H9 (cell line): ENCODE data around the gene KLF11. TPM values are rescaled to one million over a fixed set of nuclear protein-coding genes. Genes with fewer than 3 reads are reported as not detected.

Experiments used
- DNase-seq: peaks from one replicate; pipeline ENCODE4 v3.0.0-alpha.2; 2017
- H2AFZ ChIP-seq: one replicate; pipeline ENCODE4 v1.6.1; 2013; ENCODE audit warnings: mild to moderate bottlenecking, low read length, control low read depth, moderate library complexity
- H2AK5ac ChIP-seq: 2 replicates; pipeline ENCODE4 v1.6.1; 2013; ENCODE audit warnings: low read length, control low read depth, mixed read lengths; ENCODE audit not compliant: insufficient read length
- H2BK120ac ChIP-seq: one replicate; pipeline ENCODE4 v1.6.1; 2013; ENCODE audit warnings: low read depth, mild to moderate bottlenecking, low read length, control low read depth, inconsistent platforms; ENCODE audit not compliant: poor library complexity, severe bottlenecking
- H2BK12ac ChIP-seq: 2 replicates; pipeline ENCODE4 v1.6.1; 2013; ENCODE audit warnings: low read length, control low read depth, mixed read lengths, low read depth; ENCODE audit not compliant: insufficient read length
- H2BK15ac ChIP-seq: 2 replicates; pipeline ENCODE4 v1.6.1; 2013; ENCODE audit warnings: low read depth, low read length, control low read depth
- H2BK20ac ChIP-seq: one replicate; pipeline ENCODE4 v1.6.1; 2013; ENCODE audit warnings: low read depth, mild to moderate bottlenecking, low read length, control low read depth, inconsistent platforms; ENCODE audit not compliant: poor library complexity, severe bottlenecking
- H2BK5ac ChIP-seq: 2 replicates; pipeline ENCODE4 v1.6.1; 2013; ENCODE audit warnings: low read length, control low read depth, mixed read lengths; ENCODE audit not compliant: insufficient read length
- H3K14ac ChIP-seq: 2 replicates; pipeline ENCODE4 v1.6.1; 2013; ENCODE audit warnings: low read length, control low read depth; ENCODE audit not compliant: insufficient read depth
- H3K18ac ChIP-seq: 2 replicates; pipeline ENCODE4 v1.6.1; 2013; ENCODE audit warnings: low read depth, mild to moderate bottlenecking, mixed read lengths, low read length, control low read depth; ENCODE audit not compliant: insufficient read length
- H3K23ac ChIP-seq: 2 replicates; pipeline ENCODE4 v1.6.1; 2013; ENCODE audit warnings: low read length, control low read depth, mixed read lengths, low read depth; ENCODE audit not compliant: insufficient read length
- H3K23me2 ChIP-seq: 2 replicates; pipeline ENCODE4 v1.6.1; 2013; ENCODE audit warnings: low read depth, mild to moderate bottlenecking, mixed read lengths, low read length, control low read depth; ENCODE audit not compliant: insufficient read length, poor library complexity, severe bottlenecking
- H3K27ac ChIP-seq: 2 replicates; pipeline ENCODE4 v1.5.1; 2013; ENCODE audit warnings: low read length, control low read depth, mixed read lengths, low read depth; ENCODE audit not compliant: insufficient read length
- H3K27me3 ChIP-seq: 2 replicates; pipeline ENCODE4 v1.6.1; 2013; ENCODE audit warnings: low read length, control low read depth, inconsistent platforms; ENCODE audit not compliant: insufficient read depth
- H3K4ac ChIP-seq: 2 replicates; pipeline ENCODE4 v1.6.1; 2013; ENCODE audit warnings: low read depth, mild to moderate bottlenecking, control low read depth, inconsistent platforms, low read length, moderate library complexity
- H3K4me1 ChIP-seq: 2 replicates; pipeline ENCODE4 v1.6.1; 2013; ENCODE audit warnings: low read length, control low read depth, inconsistent platforms; ENCODE audit not compliant: insufficient read depth
- H3K4me2 ChIP-seq: 2 replicates; pipeline ENCODE4 v1.6.1; 2013; ENCODE audit warnings: low read length, control low read depth, mixed read lengths; ENCODE audit not compliant: insufficient read length, insufficient read depth
- H3K56ac ChIP-seq: 2 replicates; pipeline ENCODE4 v1.6.1; 2013; ENCODE audit warnings: low read depth, mild to moderate bottlenecking, mixed read lengths, low read length, control low read depth; ENCODE audit not compliant: insufficient read length
- H3K79me1 ChIP-seq: 2 replicates; pipeline ENCODE4 v1.6.1; 2013; ENCODE audit warnings: low read depth, mild to moderate bottlenecking, moderate library complexity, low read length, control low read depth, inconsistent platforms; ENCODE audit not compliant: insufficient read depth, poor library complexity, severe bottlenecking
- H3K79me2 ChIP-seq: 2 replicates; pipeline ENCODE4 v1.6.1; 2013; ENCODE audit warnings: low read length, control low read depth, inconsistent platforms; ENCODE audit not compliant: insufficient read depth
- H3K9ac ChIP-seq: 2 replicates; pipeline ENCODE4 v1.6.1; 2013; ENCODE audit warnings: low read length, control low read depth, mixed read lengths; ENCODE audit not compliant: insufficient read length; ENCODE audit errors: extremely low read depth
- H3K9me3 ChIP-seq: one replicate; pipeline ENCODE4 v1.6.1; 2013; ENCODE audit warnings: low read depth, low read length, inconsistent platforms; ENCODE audit not compliant: control insufficient read depth
- H3T11ph ChIP-seq: one replicate; pipeline ENCODE4 v1.6.1; 2013; ENCODE audit warnings: mild to moderate bottlenecking, low read length, control low read depth, inconsistent platforms
- H4K20me1 ChIP-seq: one replicate; pipeline ENCODE4 v1.6.1; 2013; ENCODE audit not compliant: control insufficient read depth, insufficient read length, insufficient read depth
- H4K5ac ChIP-seq: 2 replicates; pipeline ENCODE4 v1.6.1; 2013; ENCODE audit warnings: low read depth, mild to moderate bottlenecking, mixed read lengths, low read length, control low read depth; ENCODE audit not compliant: insufficient read length
- H4K8ac ChIP-seq: replicated peaks from 2 replicates; pipeline ENCODE4 v1.6.1; 2013; ENCODE audit warnings: low read length, control low read depth, mixed read lengths, low read depth; ENCODE audit not compliant: insufficient read length
- H4K91ac ChIP-seq: 2 replicates; pipeline ENCODE4 v1.6.1; 2013; ENCODE audit warnings: low read depth, mild to moderate bottlenecking, moderate library complexity, mixed read lengths, low read length, control low read depth; ENCODE audit not compliant: insufficient read length
- H3K27ac Mint-ChIP-seq, 3 experiments: 2 replicates in 2 of 3; 3 replicates in 1 of 3; pipeline ENCODE4 v1.8.0; 2020 to 2021; ENCODE audit warnings: mixed read lengths in 3 of 3, mild to moderate bottlenecking in 1 of 3, moderate library complexity in 1 of 3
- H3K27me3 Mint-ChIP-seq: 2 replicates; pipeline ENCODE4 v1.8.0; 2021; ENCODE audit warnings: low read depth, mild to moderate bottlenecking, moderate library complexity, mixed read lengths
- H3K36me3 Mint-ChIP-seq, 3 experiments: 2 replicates in 2 of 3; 3 replicates in 1 of 3; pipeline ENCODE4 v1.8.0; 2020 to 2021; ENCODE audit warnings: low read depth in 3 of 3, mixed read lengths in 3 of 3; ENCODE audit not compliant: insufficient read depth in 1 of 3
- H3K4me1 Mint-ChIP-seq, 2 experiments: 2 replicates each; pipeline ENCODE4 v1.8.0; 2020; ENCODE audit warnings: mixed read lengths in 2 of 2
- H3K4me3 Mint-ChIP-seq, 2 experiments: 2 replicates in 1 of 2; 3 replicates in 1 of 2; pipeline ENCODE4 v1.8.0; 2020 to 2021; ENCODE audit warnings: mild to moderate bottlenecking in 2 of 2, mixed read lengths in 2 of 2, moderate library complexity in 1 of 2
- H3K9me3 Mint-ChIP-seq, 2 experiments: 2 replicates in 1 of 2; 3 replicates in 1 of 2; pipeline ENCODE4 v1.8.0; 2020; ENCODE audit warnings: mild to moderate bottlenecking in 2 of 2, mixed read lengths in 2 of 2, moderate library complexity in 1 of 2
- CTCF ChIP-seq: fragments of 200-600 bp; sonication (generic); conservative IDR thresholded peaks from 3 replicates; pipeline ENCODE4 v1.8.0; 2021; ENCODE audit warnings: antibody characterized with exemption, mild to moderate bottlenecking
- WGBS: extraction: QIAGEN DNeasy Blood & Tissue Kit; methylation state at CpG from one replicate; pipeline ENCODE4 v1.1.7; 2013; ENCODE audit warnings: missing lambda C conversion rate, low lambda C conversion rate, mixed read lengths; ENCODE audit not compliant: insufficient read length; ENCODE audit errors: extremely low coverage; 5-methylcytosine and 5-hydroxymethylcytosine counted together
- total RNA-seq: library from RNA; stranded (reverse); gene quantifications from 2 replicates; pipeline ENCODE4 v1.2.1, GENCODE V29; 2021

Gene KLF11
- total RNA-seq, 1 experiment from 2014 or later = 15.5 TPM

- no peak for TF ChIP-seq CTCF
- no peaks in the 10 kb centered on the region for H3K9me3 Mint-ChIP-seq
- WGBS = no CpG with 5 or more reads among the region's 17 CpGs
Observed at GRCh38 chr2:10005461-10006235, 37.7 kb upstream of the KLF11 start.

More at GRCh38 chr2:10005461-10006235, 37.7 kb upstream of the KLF11 start:
- H3K23me2 ChIP-seq = no peaks in the 10 kb centered on the region
- H3K23ac ChIP-seq = no peak overlapping the region
- H3K27me3 ChIP-seq = no peaks in the 10 kb centered on the region
- DNase-seq = no peak
- Mint-ChIP-seq H3K27me3 (no peaks in the 10 kb centered on the region; the same call in 1 of the 2 replicates), H3K27ac (no peak overlapping the region), H3K4me1 (peaks cover 6 to 15% of the 10 kb centered on the region in 2 experiments), H3K4me3 (no peak overlapping the region), H3K36me3 (no peaks in the 10 kb centered on the region)
- no peak overlapping the region for H3K9ac ChIP-seq
- no peaks in the 10 kb centered on the region for H3K9me3 ChIP-seq
- H4K20me1 ChIP-seq = no peaks in the 10 kb centered on the region
- no peak overlapping the region for H3T11ph ChIP-seq
- H2BK20ac ChIP-seq = no peak overlapping the region
- no peaks in the 10 kb centered on the region for H3K79me2 ChIP-seq
- no peak overlapping the region for H3K4me2 ChIP-seq
- H3K27ac ChIP-seq = no peak overlapping the region
- no peak overlapping the region for H2BK12ac ChIP-seq
- no peak overlapping the region for H3K4ac ChIP-seq
- H3K56ac ChIP-seq = no peak overlapping the region
- no peak overlapping the region for H4K91ac ChIP-seq
- H2BK5ac ChIP-seq = no peak overlapping the region
- H3K14ac ChIP-seq = no peak overlapping the region
- no peak overlapping the region for H4K5ac ChIP-seq
- H2AK5ac ChIP-seq = no peak overlapping the region
- H3K18ac ChIP-seq = no peak overlapping the region
- no peak overlapping the region for H2AFZ ChIP-seq
- H3K4me1 ChIP-seq = no peaks in the 10 kb centered on the region; the same call in 1 of the 2 replicates
- no peak overlapping the region for H2BK120ac ChIP-seq
- no peaks in the 10 kb centered on the region for H3K79me1 ChIP-seq
- H4K8ac ChIP-seq = no peak overlapping the region
- H2BK15ac ChIP-seq = no peak overlapping the region
